ENCODE data around the gene SATB1. TPM values are rescaled to one million over a fixed set of nuclear protein-coding genes. Genes with fewer than 3 reads are reported as not detected.

The SATB1 gene
- total RNA-seq, 1 experiment from 2014 or later, result 28.7 TPM

GRCh38 chr3:18423401-18424212 is 1.5 kb downstream of the SATB1 start:
- Histone ChIP-seq H3K9me2 (ENCODE audit: insufficient read depth) (no peaks in the 10 kb centered on the region), H3K4me1 (replicated peaks; ENCODE audit: insufficient read depth) (peaks cover 26% of the 10 kb centered on the region), H3K4me2 (peak overlapping the region; percentile 95), H3K27ac (0 out of 2 replicates have a peak overlapping the region, but pooled peaks have one; percentile 8), H3K4me3 (peak overlapping the region; percentile 86), H2AFZ (peak overlapping the region; percentile 98), H3K79me2 (ENCODE audit: low read depth) (peaks cover 10% of the 10 kb centered on the region; the same call in 1 of the 2 replicates), H4K20me1 (ENCODE audit: insufficient read depth) (no peaks in the 10 kb centered on the region), H3K36me3 (ENCODE audit: low read depth) (no peaks in the 10 kb centered on the region), H3F3A (ENCODE audit: insufficient read depth, low read depth) (peaks cover 4% of the 10 kb centered on the region; the same call in 1 of the 2 replicates), H3K9me3 (ENCODE audit: insufficient read depth, low read depth) (no peaks in the 10 kb centered on the region), H3K27me3 (ENCODE audit: insufficient read depth, low read depth) (no peaks in the 10 kb centered on the region)
- TSS peak; percentile 33 for BruUV-seq (replicated peaks)
- DNase-seq, result peak in 1 of 2 experiments; percentile 39
- intact Hi-C loops (cut with micrococcal nuclease; ENCODE audit: unreplicated experiment), result loop anchor here (1.0 to 2.0 kb wide), 2 partner anchors 21 to 335 kb away; no protein-coding TSS in a partner anchor
- TF ChIP-seq EZH2 (IDR thresholded peaks at IDR 0.05; ENCODE audit: low read depth) (no peak), CTCF (conservative IDR thresholded peaks at IDR 0.05) (no peak)
- ChIA-PET POLR2A (ENCODE audit: unreplicated experiment) (no interaction called here), CTCF (no interaction called here)

GRCh38 chr3:18422972-18423371 is 2.2 kb downstream of the SATB1 start:
- Histone ChIP-seq H3K9me2 (ENCODE audit: insufficient read depth) (no peaks in the 10 kb centered on the region), H3K27me3 (ENCODE audit: insufficient read depth, low read depth) (no peaks in the 10 kb centered on the region), H3K4me1 (replicated peaks; ENCODE audit: insufficient read depth) (peaks cover 26% of the 10 kb centered on the region), H4K20me1 (ENCODE audit: insufficient read depth) (no peaks in the 10 kb centered on the region), H3K4me2 (peak overlapping the region; percentile 95), H3K79me2 (ENCODE audit: low read depth) (peaks cover 10% of the 10 kb centered on the region; the same call in 1 of the 2 replicates), H3K36me3 (ENCODE audit: low read depth) (no peaks in the 10 kb centered on the region), H3K27ac (no peak overlapping the region), H2AFZ (peak overlapping the region; percentile 98; the same call in 1 of the 2 replicates), H3K9me3 (ENCODE audit: insufficient read depth, low read depth) (no peaks in the 10 kb centered on the region), H3K4me3 (peak overlapping the region; percentile 86; the same call in 1 of the 2 replicates), H3F3A (ENCODE audit: insufficient read depth, low read depth) (peaks cover 4% of the 10 kb centered on the region; the same call in 1 of the 2 replicates)
- no peak for TF ChIP-seq EZH2 (IDR thresholded peaks at IDR 0.05; ENCODE audit: low read depth)
- no peak for TF ChIP-seq CTCF (conservative IDR thresholded peaks at IDR 0.05)
- ChIA-PET POLR2A (ENCODE audit: unreplicated experiment) (no interaction called here), CTCF (no interaction called here)
- no peak for DNase-seq
- intact Hi-C loops (cut with micrococcal nuclease; ENCODE audit: unreplicated experiment), result loop anchor here (1.0 kb wide), 1 partner anchor 21 kb away; no protein-coding TSS in a partner anchor
- no TSS peak for BruUV-seq (replicated peaks)

GRCh38 chr3:18420555-18420954 is 4.6 kb downstream of the SATB1 start:
- Histone ChIP-seq H3K27ac (no peak overlapping the region), H3K4me2 (no peak overlapping the region), H3K9me2 (ENCODE audit: insufficient read depth) (no peaks in the 10 kb centered on the region), H3K36me3 (ENCODE audit: low read depth) (no peaks in the 10 kb centered on the region), H3F3A (ENCODE audit: insufficient read depth, low read depth) (0 out of 2 replicates have a peak, but pooled peaks cover 4% of the 10 kb centered on the region), H2AFZ (no peak overlapping the region), H3K4me3 (no peak overlapping the region), H3K4me1 (replicated peaks; ENCODE audit: insufficient read depth) (peaks cover 10% of the 10 kb centered on the region), H3K27me3 (ENCODE audit: insufficient read depth, low read depth) (no peaks in the 10 kb centered on the region), H4K20me1 (ENCODE audit: insufficient read depth) (no peaks in the 10 kb centered on the region), H3K9me3 (ENCODE audit: insufficient read depth, low read depth) (no peaks in the 10 kb centered on the region), H3K79me2 (ENCODE audit: low read depth) (peaks cover 10% of the 10 kb centered on the region; the same call in 1 of the 2 replicates)
- ChIA-PET POLR2A (ENCODE audit: unreplicated experiment) (interaction anchor here (0.6 kb wide), 1 partner anchor 844 kb away, joined by 5 read pairs; no protein-coding TSS in a partner anchor), CTCF (no interaction called here)
- intact Hi-C loops (cut with micrococcal nuclease; ENCODE audit: unreplicated experiment), result no loop called here
- TF ChIP-seq CTCF (conservative IDR thresholded peaks at IDR 0.05), result no peak
- no TSS peak for BruUV-seq (replicated peaks)
- no peak for DNase-seq

Measured in PC-9 (cell line).